Activated CD8-positive, alpha-beta T cell treated with anti-CD3 and anti-CD28 coated beads, Interleukin-2, amount 10 ng/mL, durations not matched to agents 7 days and 5 days (primary cell): ENCODE results near the gene DKK3. TPM values are rescaled to one million over a fixed set of nuclear protein-coding genes. Genes with fewer than 3 reads are reported as not detected.
"Not testable (repeated sequence)": the region's sequence is repeated elsewhere in the genome, so short reads cannot be mapped to it uniquely, and the experiment has no call there.

Experiments used
- ATAC-seq: fragments of 150-1000 bp; cut with Tn5 transposase; one replicate; pipeline ENCODE4 v1.10.0; 2021; ENCODE audit warnings: moderate library complexity
- CTCF ChIA-PET: fragments of 350-600 bp; sonication (Branson Sonifier 250); formaldehyde crosslinking; loops from one replicate; lab custom pipeline; 2021; ENCODE audit warnings: antibody characterized with exemption; lab: Charles Lee
- POLR2A ChIA-PET: fragments of 350-600 bp; sonication (Branson Sonifier 250); formaldehyde crosslinking; loops from one replicate; lab custom pipeline; 2021; ENCODE audit warnings: antibody characterized with exemption; lab: Charles Lee
- DNase-seq: peaks from one replicate; pipeline ENCODE4 v3.0.0-alpha.2; 2020
- H3K27ac Mint-ChIP-seq: one replicate; pipeline ENCODE4 v1.8.0; 2021; ENCODE audit warnings: mild to moderate bottlenecking, mixed read lengths
- H3K27me3 Mint-ChIP-seq: one replicate; pipeline ENCODE4 v1.8.0; 2021; ENCODE audit warnings: low read depth, mixed read lengths
- H3K36me3 Mint-ChIP-seq: one replicate; pipeline ENCODE4 v1.8.0; 2021; ENCODE audit warnings: low read depth, mixed read lengths
- H3K4me1 Mint-ChIP-seq: one replicate; pipeline ENCODE4 v1.8.0; 2021; ENCODE audit warnings: low read depth, mixed read lengths
- H3K4me3 Mint-ChIP-seq: one replicate; pipeline ENCODE4 v1.8.0; 2021; ENCODE audit warnings: mild to moderate bottlenecking, mixed read lengths
- H3K9me3 Mint-ChIP-seq: one replicate; pipeline ENCODE4 v1.8.0; 2022; ENCODE audit warnings: mixed read lengths; ENCODE audit not compliant: insufficient read depth
- total RNA-seq, 2 experiments: library from RNA; stranded (reverse); gene quantifications; one replicate each; pipeline ENCODE4 v1.2.3, GENCODE V29; 2021

The DKK3 gene
- total RNA-seq, 2 experiments from 2014 or later, result 0.29 TPM; not detected in 1

GRCh38 chr11:12046636-12047236 is 38.3 kb upstream of the DKK3 start:
- H3K4me3 Mint-ChIP-seq, result no peak overlapping the region
- no peaks in the 10 kb centered on the region for H3K36me3 Mint-ChIP-seq
- H3K9me3 Mint-ChIP-seq, result no peaks in the 10 kb centered on the region
- DNase-seq, result no peak
- POLR2A ChIA-PET, result no interaction called here
- no peak overlapping the region for H3K27ac Mint-ChIP-seq
- CTCF ChIA-PET, result interaction anchor here (0.6 to 13.3 kb wide), 11 partner anchors 10 to 262 kb away, joined by 3 to 401 read pairs (median 3); no protein-coding TSS in a partner anchor
- H3K4me1 Mint-ChIP-seq, result peaks cover 10% of the 10 kb centered on the region
- peaks cover 6% of the 10 kb centered on the region for H3K27me3 Mint-ChIP-seq
- ATAC-seq, result no peak

DNA sequence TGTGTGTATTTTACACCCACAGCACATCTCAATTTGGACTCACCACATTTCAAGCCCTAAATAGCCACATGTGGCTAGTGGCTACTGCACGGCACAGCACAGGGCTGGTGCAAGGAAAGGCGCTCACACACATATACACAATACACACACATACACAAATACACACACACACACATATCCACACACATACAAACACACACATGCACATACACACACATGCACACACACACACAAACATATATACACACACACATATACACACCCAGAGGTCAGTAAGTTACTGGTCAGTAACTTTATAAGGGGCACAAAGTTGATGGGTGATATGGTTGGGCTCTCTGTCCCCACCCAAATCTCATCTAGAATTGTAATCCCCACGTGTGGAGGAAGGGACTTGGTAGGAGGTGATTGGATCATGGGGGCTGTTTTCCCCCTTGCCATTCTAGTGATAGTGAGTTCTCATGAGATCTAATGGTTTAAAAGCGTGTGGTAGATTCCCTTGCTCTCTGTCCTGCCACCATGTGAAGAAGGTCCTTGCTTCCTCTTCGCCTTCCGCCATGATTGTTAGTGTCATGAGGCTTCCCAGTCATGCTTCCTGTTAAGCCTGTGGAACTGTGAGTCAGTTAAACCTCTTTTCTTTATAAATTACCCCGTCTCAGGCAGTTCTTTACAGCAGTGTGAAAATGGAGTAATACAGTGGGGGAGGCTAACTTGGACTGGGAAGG is 37.6 kb upstream of the DKK3 start:
- Mint-ChIP-seq H3K4me1 (peaks cover 10% of the 10 kb centered on the region), H3K27ac (no peak overlapping the region), H3K9me3 (no peaks in the 10 kb centered on the region), H3K27me3 (peaks cover 6% of the 10 kb centered on the region), H3K4me3 (no peak overlapping the region), H3K36me3 (no peaks in the 10 kb centered on the region)
- DNase-seq (no peak), ATAC-seq (no peak)
- CTCF ChIA-PET, result interaction anchor here (0.8 to 13.3 kb wide), 13 partner anchors 32 to 246 kb away, joined by 3 to 401 read pairs (median 7); no protein-coding TSS in a partner anchor
- POLR2A ChIA-PET, result no interaction called here

- CTCF ChIA-PET, result interaction anchor here (0.7 to 13.3 kb wide), 43 partner anchors 10 to 1017 kb away, joined by 3 to 401 read pairs (median 4); no protein-coding TSS in a partner anchor
- H3K27ac Mint-ChIP-seq, result no peak overlapping the region
- no peaks in the 10 kb centered on the region for H3K36me3 Mint-ChIP-seq
- H3K9me3 Mint-ChIP-seq, result no peaks in the 10 kb centered on the region
- no peak overlapping the region for H3K4me3 Mint-ChIP-seq
- ATAC-seq, result no peak
- H3K4me1 Mint-ChIP-seq, result peaks cover 10% of the 10 kb centered on the region
- POLR2A ChIA-PET, result interaction anchor here (0.6 kb wide), 1 partner anchor 471 kb away, joined by 3 read pairs; no protein-coding TSS in a partner anchor
- H3K27me3 Mint-ChIP-seq, result peaks cover 6% of the 10 kb centered on the region
- no peak for DNase-seq
Observed at GRCh38 chr11:12044799-12045198, 36.4 kb upstream of the DKK3 start.

DNA sequence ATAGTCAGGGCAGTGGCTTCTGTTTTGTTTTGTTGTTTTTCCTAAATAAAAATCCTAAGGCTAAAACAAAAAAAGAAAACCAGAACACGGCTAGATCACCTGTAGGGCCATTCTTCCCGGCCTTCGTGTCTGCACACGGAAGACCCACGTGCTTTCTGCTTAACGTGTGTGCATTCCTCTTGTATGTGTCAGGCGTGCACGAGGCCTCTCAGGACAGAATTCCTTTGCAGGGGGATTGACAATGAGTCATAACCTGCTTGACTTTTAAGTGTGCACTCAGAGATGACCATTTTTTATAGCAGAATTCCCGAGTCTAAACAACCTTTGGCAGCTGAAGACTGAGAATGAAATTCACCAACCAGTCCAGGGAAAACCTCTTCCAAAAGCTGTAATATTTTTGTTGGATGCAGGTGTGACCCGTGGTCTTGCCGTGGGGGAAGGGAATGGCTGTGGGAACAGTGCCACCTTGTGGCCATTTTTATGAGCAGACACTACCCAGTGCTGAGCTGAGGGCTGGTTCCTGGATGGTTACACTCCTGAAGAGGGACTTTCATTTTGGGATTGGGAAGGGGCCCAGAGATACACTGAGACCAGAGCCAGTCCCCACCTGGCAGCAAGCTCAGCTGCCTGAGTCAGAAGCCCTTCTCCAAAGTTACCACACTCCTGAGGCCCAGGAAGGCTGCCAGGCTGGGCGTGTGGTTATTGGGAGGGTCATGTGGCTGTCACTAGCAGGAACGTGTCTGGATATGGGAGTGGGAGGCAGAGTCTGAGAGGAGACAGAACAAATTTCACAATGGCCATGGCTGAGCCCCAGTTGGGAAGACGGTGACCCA is 35.7 kb upstream of the DKK3 start:
- ChIA-PET CTCF (interaction anchor here (0.6 to 13.3 kb wide), 45 partner anchors 10 to 1016 kb away, joined by 3 to 401 read pairs (median 4); no protein-coding TSS in a partner anchor), POLR2A (interaction anchor here (0.6 kb wide), 1 partner anchor 470 kb away, joined by 3 read pairs; no protein-coding TSS in a partner anchor)
- Mint-ChIP-seq H3K36me3 (no peaks in the 10 kb centered on the region), H3K4me1 (peaks cover 10% of the 10 kb centered on the region), H3K9me3 (no peaks in the 10 kb centered on the region), H3K27ac (no peak overlapping the region), H3K27me3 (peaks cover 6% of the 10 kb centered on the region), H3K4me3 (no peak overlapping the region)
- peak; percentile 81 for ATAC-seq
- DNase-seq, result peak; percentile 75

GRCh38 chr11:12043221-12043620 is 34.8 kb upstream of the DKK3 start:
- no peaks in the 10 kb centered on the region for H3K36me3 Mint-ChIP-seq
- H3K4me1 Mint-ChIP-seq, result peaks cover 10% of the 10 kb centered on the region
- ChIA-PET CTCF (interaction anchor here (1.4 to 13.3 kb wide), 7 partner anchors 9 to 244 kb away, joined by 3 to 401 read pairs (median 5); no protein-coding TSS in a partner anchor), POLR2A (no interaction called here)
- H3K27ac Mint-ChIP-seq, result no peak overlapping the region
- no peak overlapping the region for H3K4me3 Mint-ChIP-seq
- DNase-seq, result no peak
- peaks cover 6% of the 10 kb centered on the region for H3K27me3 Mint-ChIP-seq
- ATAC-seq, result no peak
- no peaks in the 10 kb centered on the region for H3K9me3 Mint-ChIP-seq

GRCh38 chr11:12042215-12042676 is 33.8 kb upstream of the DKK3 start:
- CTCF ChIA-PET, result interaction anchor here (0.7 to 13.3 kb wide), 4 partner anchors 111 to 243 kb away, joined by 3 to 401 read pairs (median 4); no protein-coding TSS in a partner anchor
- H3K4me3 Mint-ChIP-seq, result no peak overlapping the region
- no peaks in the 10 kb centered on the region for H3K36me3 Mint-ChIP-seq
- ATAC-seq, result no peak
- POLR2A ChIA-PET, result interaction anchor here (0.6 kb wide), 2 partner anchors 32 to 288 kb away, joined by 3 read pairs; no protein-coding TSS in a partner anchor
- H3K9me3 Mint-ChIP-seq, result no peaks in the 10 kb centered on the region
- H3K27me3 Mint-ChIP-seq, result peaks cover 13% of the 10 kb centered on the region
- H3K27ac Mint-ChIP-seq, result no peak overlapping the region
- DNase-seq, result no peak
- peaks cover 5% of the 10 kb centered on the region for H3K4me1 Mint-ChIP-seq

GRCh38 chr11:12040719-12041118 is 32.3 kb upstream of the DKK3 start:
- DNase-seq, ATAC-seq, H3K9me3 Mint-ChIP-seq, H3K4me3 Mint-ChIP-seq, H3K36me3 Mint-ChIP-seq, H3K27ac Mint-ChIP-seq, H3K4me1 Mint-ChIP-seq: not testable (repeated sequence)
- H3K27me3 Mint-ChIP-seq, result peaks cover 23% of the 10 kb centered on the region
- CTCF ChIA-PET, result interaction anchor here (1.2 kb wide), 1 partner anchor 241 kb away, joined by 3 read pairs; no protein-coding TSS in a partner anchor
- POLR2A ChIA-PET, result interaction anchor here (0.8 kb wide), 1 partner anchor 197 kb away, joined by 4 read pairs; no protein-coding TSS in a partner anchor

DNA sequence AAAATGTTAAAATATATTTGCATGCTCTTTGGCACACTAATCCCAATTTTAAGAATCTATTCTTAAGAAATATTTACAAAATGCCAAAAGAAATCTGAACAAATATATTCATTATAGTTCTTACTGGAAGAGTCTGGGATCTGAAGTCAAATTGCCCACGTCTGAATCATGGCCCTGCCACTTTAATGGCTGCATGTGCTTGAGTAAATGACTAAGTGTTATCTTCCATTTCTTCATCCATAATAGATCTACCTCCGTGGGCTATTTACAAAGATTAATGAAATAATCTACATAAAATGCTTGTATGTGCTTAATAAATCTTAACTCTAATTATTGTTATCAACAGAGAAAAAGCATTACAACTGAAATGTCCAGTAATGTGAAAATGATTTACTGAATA is 24.5 kb upstream of the DKK3 start:
- no peak overlapping the region for H3K4me3 Mint-ChIP-seq
- ATAC-seq (no peak), DNase-seq (no peak)
- CTCF ChIA-PET, result no interaction called here
- no peaks in the 10 kb centered on the region for H3K36me3 Mint-ChIP-seq
- no peaks in the 10 kb centered on the region for H3K9me3 Mint-ChIP-seq
- no peak overlapping the region for H3K27ac Mint-ChIP-seq
- H3K27me3 Mint-ChIP-seq, result peaks cover 38% of the 10 kb centered on the region
- POLR2A ChIA-PET, result interaction anchor here (0.6 kb wide), 1 partner anchor 1442 kb away, joined by 3 read pairs; no protein-coding TSS in a partner anchor
- H3K4me1 Mint-ChIP-seq, result no peaks in the 10 kb centered on the region

DNA sequence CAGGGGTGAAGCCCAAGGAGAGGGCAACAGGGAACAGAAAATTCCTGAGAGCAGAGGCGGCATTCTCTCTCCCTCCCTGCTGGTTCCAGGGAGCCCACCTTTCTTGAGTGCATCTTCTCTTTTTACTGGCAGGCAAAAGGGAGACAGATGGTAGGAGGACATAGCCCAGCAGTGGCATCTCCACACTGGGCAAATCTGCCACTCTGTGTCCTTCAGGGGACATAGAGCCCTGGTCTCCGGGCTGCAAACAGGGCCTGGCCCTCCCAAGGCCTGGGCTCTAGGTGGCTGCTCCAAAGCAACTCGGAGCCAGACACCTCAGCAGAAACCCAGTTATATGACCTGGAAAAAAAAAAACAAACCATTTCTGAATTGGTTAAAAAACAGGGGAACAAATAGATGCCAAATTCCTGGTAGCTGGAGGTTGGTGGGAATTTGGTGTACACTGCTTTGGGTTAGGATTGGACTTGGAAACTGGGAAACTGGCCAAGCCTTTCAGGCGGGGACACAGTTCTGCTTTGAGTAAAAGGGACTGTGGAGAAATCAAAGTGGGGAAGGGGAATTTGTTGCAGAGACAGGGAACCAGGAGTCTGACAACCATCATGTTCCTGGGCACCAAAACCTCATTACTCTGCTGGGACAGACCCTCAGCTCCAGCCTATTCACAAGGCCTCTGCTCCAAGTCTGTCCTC is 23.6 kb upstream of the DKK3 start:
- no peaks in the 10 kb centered on the region for H3K4me1 Mint-ChIP-seq
- no peaks in the 10 kb centered on the region for H3K36me3 Mint-ChIP-seq
- no peak for DNase-seq
- H3K4me3 Mint-ChIP-seq, result no peak overlapping the region
- POLR2A ChIA-PET, result interaction anchor here (0.6 kb wide), 1 partner anchor 1441 kb away, joined by 3 read pairs; no protein-coding TSS in a partner anchor
- CTCF ChIA-PET, result no interaction called here
- no peak overlapping the region for H3K27ac Mint-ChIP-seq
- no peaks in the 10 kb centered on the region for H3K9me3 Mint-ChIP-seq
- ATAC-seq, result no peak
- H3K27me3 Mint-ChIP-seq, result peaks cover 28% of the 10 kb centered on the region

DNA sequence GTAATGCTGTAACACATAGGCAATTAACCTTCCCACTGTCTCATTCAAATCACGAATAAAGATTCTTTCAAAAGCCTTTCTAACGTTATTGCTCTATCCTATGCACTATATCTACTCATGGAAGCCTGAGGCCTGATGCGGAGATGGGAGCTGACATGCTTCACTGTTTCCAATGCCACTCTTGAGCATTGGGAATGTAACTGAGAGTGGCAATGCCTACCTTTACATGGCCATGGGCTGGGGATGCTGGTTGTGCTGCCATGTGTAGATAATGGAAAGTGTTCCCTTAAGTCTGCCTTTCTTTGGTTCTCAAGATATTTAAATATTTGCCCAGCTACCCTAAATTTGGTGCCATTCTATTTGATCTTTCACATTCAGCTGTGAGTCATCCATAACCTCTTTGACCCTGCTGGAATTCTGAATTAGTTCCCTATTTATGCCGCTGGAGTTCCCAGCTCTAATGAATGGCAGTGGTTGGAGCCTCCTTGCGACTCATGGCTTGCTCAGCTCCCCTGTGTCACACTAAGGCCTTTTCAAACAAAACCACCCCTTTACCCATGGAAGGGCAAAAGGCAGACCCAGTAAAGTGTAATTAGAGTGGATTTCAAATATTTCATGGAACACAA is 21.4 kb upstream of the DKK3 start:
- CTCF ChIA-PET, result no interaction called here
- Mint-ChIP-seq H3K27me3 (peaks cover 12% of the 10 kb centered on the region), H3K4me3 (no peak overlapping the region), H3K9me3 (no peaks in the 10 kb centered on the region), H3K27ac (no peak overlapping the region), H3K4me1 (peaks cover 4% of the 10 kb centered on the region), H3K36me3 (no peaks in the 10 kb centered on the region)
- no peak for DNase-seq
- no peak for ATAC-seq
- POLR2A ChIA-PET, result no interaction called here
